Right ventricle myocardium superior (tissue), 1 donor: ENCODE data around the gene RPH3AL. TPM values are rescaled to one million over a fixed set of nuclear protein-coding genes. Genes with fewer than 3 reads are reported as not detected.
A peak's percentile ranks its signal among the peaks of the same experiment; 100 is the strongest.

ENCODE experiments used
- ATAC-seq: fragments of 200-7000 bp; cut with Tn5 transposase; one replicate; pipeline ENCODE4 v1.9.1; 2020; ENCODE audit warnings: mild to moderate bottlenecking; ENCODE audit not compliant: poor library complexity
- DNase-seq: peaks from one replicate; pipeline ENCODE4 v3.0.0-alpha.2; 2020
- intact Hi-C: fragments of 100-400 bp; cut with DNase I; formaldehyde crosslinking; loops from one replicate; pipeline ENCODE4 v1.11.2; 2022
- total RNA-seq: library from RNA; stranded (reverse); fragmentation: NEBNext Ultra II Directional; extraction: Animal tissue kit (Norgen Biotek cat#: 25700); gene quantifications from one replicate; pipeline ENCODE4 v1.2.1, GENCODE V29; 2021
- donor health status: DM: no; HTN: yes; CAD: no; lungs with severe emphysema.

RPH3AL gene
- total RNA-seq, 1 donor from 2014 or later, result 4.6 TPM

DNA sequence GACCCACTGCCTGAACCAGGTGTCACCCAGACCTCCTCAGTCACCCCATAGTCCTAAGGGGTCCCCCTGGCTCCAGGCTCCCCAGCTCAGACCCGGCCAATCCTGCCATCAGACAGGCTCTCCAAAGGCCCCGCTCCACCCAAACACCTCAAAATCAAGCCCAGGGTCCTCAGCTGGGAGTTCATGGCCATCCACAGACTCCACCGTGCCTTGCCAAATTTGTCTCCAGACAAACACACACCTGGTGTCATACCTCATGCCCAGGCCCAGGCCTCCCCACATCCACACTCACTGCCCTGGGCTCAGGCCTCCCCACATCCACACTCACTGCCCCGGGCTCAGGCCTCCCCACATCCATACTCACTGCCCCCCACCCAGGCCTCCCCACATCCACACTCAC, 12.5 kb downstream of the RPH3AL start:
- intact Hi-C loops, result no loop called here
- ATAC-seq (no peak), DNase-seq (no peak)

DNA sequence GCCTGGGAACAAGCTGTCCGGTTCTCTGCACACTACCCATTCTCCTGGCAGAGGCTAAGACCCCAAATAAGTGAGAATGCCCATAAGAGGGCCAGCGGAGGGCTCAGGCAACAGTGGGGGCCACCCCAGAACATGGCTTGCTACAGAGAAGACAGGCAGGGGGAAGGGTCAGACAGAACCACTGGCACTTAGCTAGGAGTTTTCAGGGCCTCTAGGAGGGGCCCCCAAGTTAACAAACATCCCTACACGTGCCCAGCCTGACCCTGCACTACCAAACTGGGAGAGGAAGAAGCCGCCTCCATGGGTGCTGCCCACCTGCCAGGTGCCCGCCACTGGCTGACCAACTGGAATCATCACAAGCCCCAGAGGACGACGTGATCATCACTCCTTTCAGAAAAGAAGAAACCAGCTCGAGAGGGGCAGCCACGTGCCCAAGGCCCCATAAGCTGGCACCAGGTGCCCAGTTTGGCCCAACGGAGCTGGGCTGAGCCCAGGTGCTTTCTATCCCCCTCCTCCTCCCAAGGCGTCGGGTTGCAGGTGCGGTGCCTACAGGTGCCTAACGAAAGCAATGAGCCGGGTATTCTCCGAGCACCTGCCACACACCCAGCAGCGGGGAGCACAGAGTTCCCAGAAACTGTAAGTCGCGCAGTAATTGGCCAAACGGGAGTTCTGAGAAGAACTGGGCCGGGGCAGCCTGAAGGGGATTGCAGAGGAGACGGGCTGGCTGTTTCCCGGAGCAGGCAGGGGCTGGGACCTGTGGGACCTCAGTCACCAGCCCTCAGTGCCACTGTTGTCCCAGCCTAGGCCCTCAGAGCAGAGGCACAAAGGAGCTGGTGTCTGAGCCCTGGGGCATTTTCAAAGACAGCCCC, 13.2 kb downstream of the RPH3AL start:
- ATAC-seq, result no peak
- intact Hi-C loops, result no loop called here
- DNase-seq, result no peak

DNA sequence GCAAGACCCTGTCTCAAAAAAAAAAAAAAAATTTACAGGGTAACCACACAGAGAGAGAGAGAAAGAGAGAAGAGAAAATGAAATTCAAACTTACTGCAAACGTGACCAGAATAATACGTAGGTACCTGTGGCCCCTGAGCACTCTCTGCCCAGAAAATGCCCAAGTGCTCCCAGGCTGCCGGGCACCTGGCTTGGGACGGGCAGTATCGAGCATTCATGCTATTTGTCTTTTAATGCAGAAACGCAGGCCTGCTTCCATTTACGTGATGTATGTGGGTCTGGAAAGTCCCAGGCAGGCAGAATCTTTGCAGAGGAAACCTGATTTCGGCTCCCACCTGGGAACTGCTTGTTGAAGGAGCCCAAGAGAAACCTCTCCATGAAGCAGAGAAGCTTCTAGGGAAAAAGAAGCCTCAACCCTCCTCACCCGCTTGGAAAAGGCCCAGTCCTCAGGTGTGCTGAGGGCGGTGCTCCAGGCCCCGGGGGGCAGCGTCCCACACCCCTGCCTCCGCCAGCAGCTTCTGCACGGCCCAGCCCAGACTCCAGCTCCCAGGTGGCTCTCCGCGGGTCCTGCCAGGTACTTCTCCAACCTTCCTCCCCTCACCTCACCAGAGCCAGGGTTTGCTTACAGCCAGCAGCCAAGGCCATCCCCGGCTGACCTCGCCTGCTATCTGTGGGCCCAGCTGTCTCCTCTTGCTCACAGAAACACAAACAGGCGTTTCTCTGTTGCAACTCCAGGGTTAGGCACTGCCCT, 14.0 kb downstream of the RPH3AL start:
- peak; percentile 21 for ATAC-seq
- intact Hi-C loops, result no loop called here
- DNase-seq, result no peak

DNA sequence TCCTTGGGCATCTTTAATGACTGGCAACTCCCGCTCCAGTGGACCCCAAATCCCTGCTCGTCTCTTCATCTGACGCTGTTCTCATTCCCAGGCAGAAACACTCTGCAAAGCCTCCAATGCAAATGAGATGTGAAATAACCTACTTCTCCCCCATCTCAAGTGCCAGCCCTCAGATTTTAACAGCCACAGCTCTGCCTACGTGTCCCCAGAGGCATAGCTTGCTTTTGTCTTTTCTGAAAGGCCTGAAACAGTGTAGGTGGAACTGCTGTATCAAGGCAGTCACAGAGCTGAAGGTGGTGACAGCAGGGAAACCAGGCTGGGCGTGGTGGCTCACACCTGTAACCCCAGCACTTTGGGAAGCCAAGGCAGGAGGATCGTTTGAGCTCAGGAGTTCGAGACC, 14.7 kb downstream of the RPH3AL start:
- ATAC-seq, result no peak
- no peak for DNase-seq
- intact Hi-C loops, result no loop called here

DNA sequence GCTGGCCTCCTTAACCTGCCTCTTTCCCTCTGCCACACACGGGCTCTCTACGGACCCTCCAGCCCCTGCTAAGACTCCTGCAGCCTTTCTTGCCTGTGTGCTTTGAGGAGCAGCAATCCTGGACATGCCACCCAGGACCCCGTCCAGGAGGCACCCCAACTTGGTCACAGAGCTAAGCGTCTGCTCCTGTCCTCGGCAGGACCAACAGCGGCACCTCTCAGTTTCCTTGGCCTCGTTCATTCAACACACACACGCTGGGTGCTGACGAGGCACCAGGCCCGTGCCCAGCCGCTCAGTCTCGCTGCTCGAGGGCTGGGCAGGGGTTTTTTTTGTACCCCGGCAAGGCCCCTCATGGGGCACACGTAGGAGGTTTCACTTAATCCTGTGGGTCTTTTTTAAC, 15.2 kb downstream of the RPH3AL start:
- no peak for ATAC-seq
- intact Hi-C loops, result no loop called here
- no peak for DNase-seq

DNA sequence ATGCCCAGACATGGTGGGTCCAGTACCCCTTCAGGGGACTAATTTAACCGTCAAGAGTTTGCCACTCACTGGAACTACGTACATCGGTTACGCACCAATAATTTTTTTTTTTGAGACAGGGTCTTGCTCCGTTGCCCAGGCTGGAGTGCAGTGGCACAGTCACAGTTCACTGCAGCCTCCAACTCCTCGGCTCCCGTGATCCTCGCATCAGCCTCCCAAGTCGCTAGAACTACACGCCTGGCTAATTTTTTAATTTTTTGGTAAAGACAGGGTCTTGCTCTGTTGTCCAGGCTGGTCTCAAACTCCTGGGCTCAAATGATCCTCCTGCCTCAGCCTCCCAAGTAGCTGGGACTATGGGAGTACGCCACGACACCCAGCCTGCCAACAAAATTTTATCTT, 15.6 kb downstream of the RPH3AL start:
- intact Hi-C loops, result no loop called here
- DNase-seq (no peak), ATAC-seq (no peak)

DNA sequence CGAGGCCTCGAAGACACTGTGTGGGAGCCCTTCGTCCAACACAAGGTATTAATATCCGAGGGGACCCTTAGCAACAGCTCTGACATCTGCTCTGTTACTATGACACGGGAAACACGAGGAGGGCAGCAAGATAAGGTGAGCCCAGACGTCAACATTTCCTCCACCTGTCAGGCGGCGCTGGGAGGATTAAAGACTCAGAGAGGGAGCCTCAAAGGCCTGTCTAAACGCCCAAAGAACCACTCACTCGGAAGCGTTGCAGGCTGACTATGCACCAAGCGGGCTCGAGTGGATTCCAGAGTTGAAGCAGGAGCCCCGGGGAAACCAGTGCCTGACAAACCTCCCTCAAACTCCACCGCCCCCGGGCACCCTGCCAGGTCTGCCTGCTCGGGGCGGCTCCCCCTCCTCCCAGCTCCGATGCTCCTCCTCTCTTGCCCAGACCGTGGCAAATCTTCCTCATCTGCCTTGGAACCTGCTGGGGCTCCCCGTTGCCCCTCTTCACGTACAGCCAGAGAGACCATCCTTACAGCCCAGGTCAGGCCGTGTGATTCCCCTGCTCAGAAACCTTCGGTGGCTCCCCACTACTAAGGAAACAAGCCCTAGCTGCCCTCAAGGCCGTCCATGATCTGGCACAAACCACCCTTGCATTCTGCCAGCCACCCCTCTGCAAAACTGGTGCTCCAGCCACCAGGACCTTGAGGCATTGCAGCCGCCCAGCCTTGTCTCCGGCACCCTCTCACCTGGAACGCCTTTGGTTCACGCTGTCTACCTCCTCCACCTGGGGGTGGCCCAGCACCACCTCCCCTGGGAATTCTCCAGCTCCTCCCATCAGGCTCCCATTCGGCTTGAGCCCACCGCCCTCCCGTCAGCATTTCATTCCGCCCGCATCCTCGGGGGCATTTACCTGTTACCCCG, 16.2 kb downstream of the RPH3AL start:
- peak; percentile 79 for DNase-seq
- intact Hi-C loops, result no loop called here

DNA sequence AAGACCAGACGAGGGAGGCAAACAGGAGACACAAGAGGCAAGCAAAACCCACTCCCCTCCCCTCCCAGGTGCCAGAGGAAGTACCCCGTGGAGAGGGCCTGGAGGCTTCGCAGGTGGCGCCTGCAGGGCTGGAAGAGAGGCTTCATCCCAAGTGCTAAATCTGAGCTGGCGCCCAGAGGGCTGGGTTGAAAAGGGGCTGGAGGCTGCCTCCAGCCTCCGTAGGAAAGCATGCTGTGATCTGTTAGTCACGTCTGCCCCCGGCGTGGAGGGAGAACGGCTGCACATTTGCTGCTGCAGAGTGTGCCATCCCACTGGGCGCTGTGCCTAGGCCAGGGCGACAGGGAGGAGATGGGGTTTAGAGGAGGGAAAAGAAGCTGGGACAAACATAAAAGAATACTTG, 16.9 kb downstream of the RPH3AL start:
- no peak for ATAC-seq
- no peak for DNase-seq
- intact Hi-C loops, result no loop called here

More for the DNA sequence above, 16.2 kb downstream of the RPH3AL start:
- no peak for ATAC-seq

DNA sequence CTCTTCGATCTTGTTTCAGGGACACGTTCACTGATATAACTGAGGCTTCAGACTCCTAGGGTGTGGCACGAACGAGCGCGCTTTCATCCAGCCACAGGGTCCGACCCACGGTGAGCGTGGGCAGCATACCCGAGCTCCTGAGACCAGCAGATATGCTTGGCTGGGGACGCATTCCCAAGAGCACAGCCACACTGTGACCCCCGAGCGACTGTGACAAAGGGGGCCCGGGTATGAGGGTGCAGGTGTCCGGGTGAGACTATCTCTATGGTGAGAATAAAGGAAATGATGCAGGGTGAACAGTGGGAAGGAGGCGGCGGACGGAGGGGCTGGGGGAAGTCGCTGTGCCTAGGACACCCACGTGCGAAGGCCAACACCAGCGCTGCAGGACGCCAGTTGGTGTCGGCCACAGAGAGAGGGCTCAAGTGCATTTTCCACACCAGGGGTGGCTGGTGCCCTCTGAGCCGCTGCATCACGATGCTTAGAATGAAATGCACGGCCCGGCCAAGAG, 17.6 kb downstream of the RPH3AL start:
- no peak for DNase-seq
- ATAC-seq, result no peak
- intact Hi-C loops, result no loop called here

DNA sequence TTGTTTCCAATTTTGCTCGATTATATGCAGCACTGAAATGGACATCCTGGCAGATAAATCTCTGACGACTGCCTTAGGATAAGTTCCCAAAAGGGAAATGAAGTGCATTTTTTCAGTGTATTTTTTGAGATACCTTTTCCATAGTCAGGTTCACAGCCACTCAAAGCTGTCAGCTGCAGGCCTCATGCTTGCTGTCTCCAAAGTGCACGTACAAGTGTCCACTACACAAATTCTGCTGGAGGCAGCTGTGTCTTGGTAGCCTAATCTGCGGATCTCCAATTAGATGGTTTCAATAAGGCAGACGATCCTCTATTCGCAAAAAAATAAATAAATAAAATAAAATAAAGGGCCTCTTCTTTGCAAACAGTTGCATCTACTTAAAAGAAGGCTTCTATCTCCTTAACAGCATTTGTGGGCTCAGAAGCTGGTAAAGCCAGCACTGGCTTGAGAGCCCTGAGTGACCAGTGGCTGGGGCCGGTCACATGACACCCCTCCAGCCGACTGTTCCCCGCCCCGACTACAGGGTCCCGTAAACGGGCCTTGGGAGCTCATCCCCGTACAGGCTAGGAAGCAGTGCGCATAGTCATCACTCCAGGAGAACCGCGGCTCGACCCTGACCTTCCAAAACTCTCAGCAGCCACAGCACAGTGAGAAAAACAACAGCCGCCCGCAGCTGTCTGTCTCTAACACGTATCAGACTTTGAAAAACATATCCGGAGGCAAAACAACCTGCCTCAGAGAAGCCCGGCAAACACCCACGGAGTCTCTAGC, 18.8 kb downstream of the RPH3AL start:
- intact Hi-C loops, result no loop called here

DNA sequence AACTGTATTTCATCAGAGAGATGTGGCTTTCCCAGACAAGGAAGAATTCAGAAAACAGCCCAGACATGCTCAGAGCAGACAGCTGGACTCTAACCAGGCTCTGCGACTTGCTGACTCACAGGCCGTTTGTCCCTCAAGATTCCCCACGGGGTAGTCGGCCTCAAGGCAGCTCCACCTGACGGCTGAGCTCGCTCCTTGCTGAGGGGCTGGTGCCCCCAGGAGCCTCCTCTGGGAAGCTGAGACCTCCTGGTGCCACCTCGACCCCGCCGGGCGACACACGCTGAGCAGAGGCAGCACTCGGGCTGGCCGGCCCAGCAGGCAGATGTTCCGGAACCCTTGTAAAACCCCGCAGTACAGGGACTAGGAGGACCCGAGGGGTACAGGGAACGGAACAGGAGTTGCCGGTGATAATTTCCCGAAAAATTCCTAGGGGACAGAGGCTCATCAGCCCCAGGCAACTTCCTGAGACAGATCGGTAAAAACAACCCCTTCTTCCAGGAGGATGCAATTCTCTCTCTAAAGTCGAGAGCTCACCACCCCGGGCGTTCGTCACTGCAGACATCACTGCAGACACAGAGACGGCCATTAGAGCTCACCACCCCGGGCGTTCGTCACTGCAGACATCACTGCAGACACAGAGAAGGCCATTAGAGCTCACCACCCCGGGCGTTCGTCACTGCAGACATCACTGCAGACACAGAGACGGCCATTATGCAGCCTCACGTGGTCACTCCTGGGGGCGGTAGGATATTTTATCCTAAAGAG, 19.9 kb downstream of the RPH3AL start:
- intact Hi-C loops, result no loop called here
- DNase-seq, result peak; percentile 58
- ATAC-seq, result peak; percentile 52

More for the DNA sequence above, 18.8 kb downstream of the RPH3AL start:
- DNase-seq (peak; percentile 87), ATAC-seq (peak; percentile 84)

DNA sequence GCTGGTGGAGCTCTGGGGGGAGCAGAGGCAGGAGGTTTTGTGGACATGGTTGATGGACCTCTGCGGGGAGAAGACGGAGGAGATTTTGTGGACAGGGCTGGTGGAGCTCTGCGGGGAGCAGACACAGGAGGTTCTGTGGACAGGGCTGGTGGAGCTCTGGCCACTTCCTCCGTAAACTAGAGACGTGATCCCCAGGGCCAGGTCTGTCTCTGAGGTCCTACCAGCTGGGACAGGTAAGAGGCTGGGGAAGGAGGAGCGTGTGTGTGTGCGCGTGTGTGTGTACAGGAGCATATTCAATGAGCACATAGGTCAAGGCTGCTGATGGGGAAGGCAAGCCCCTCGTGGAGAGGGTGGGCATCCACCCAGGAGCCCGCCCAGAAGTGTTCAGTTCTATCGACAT, 20.6 kb downstream of the RPH3AL start:
- ATAC-seq, result peak; percentile 3
- no peak for DNase-seq
- intact Hi-C loops, result no loop called here

DNA sequence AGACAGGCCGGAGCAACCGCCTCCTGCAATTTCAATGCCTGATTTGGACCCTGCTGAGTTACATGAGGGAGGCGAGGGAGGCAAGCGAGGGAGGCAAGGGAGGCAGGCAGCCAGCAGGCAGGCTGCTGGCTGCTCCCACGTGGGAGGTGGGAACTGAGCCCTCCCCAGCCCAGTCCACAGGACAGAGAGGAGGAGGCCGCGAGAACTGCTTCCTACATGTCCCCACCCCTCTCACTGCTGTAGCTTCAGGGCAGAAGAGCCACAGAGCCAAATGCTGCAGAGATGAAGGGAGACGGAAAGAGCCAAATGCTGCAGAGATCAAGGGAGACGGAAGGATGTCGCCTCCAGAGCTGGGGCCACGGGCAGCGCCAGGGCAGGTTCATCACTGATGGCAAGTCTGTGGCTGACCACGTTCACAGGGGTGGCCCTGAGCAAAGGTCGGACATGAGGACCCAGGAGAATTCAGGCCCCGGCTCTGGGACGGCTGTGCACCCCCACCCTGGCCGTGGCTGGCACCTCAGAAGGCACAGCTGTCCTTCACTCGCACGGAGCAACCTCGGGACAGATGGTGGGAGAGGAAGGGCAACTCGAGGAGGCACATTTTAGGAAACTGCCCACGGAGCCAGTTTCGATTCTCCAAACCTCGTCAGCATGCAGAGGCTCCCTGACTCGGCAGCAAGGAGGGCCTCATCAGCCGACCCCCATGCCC, 21.5 kb downstream of the RPH3AL start:
- peak; percentile 87 for DNase-seq
- intact Hi-C loops, result no loop called here

DNA sequence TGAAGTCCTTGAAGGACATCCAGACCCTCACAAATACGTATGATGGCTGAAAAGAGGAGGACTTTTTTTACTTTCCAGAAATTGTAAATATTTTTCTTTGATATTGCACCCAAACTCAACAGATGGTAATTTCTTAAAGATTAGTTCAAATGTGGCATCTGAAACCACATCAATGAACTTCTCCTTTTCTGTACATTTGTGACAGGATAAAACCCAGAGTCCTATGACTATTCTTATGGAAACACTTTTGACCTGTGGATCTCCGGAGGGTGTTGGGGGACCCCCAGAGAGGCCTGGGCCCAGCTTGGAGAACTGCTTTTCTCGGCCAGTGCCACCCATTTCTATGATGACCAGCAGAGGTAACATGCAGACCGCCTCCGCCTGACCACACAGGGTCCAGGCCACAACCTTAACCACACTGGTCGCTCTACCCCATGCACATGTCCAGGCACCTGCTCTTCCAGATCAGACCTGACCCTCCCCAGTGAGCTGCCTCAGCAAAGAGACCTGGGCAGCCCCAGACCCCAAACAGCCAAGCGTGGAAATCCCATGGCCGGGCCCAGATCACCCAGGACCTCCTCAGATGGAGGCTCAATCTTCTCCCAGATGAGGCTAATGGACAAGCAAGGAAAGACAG, 22.7 kb downstream of the RPH3AL start:
- ATAC-seq (no peak), DNase-seq (no peak)
- intact Hi-C loops, result no loop called here

More for the DNA sequence above, 21.5 kb downstream of the RPH3AL start:
- peak; percentile 75 for ATAC-seq

DNA sequence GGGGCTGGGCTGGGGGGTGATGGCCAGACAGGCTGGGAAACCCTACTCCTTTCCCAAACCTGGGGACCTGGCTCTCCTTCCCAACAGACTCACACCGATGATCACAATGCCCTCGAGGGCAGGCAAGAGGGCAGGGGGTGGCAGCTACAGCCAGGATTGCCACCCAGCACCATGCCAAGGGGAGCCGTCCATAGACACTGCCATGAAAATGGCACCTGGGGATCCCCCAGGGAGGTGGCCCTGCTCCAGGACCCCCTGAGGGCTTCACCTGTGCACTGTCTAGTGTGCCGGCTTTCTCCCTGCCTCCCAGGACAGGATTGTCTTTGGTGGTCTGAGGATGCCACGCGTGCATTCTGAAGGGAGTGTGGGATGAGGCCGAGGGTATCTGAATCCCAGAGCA, 24.6 kb downstream of the RPH3AL start:
- no peak for ATAC-seq

DNA sequence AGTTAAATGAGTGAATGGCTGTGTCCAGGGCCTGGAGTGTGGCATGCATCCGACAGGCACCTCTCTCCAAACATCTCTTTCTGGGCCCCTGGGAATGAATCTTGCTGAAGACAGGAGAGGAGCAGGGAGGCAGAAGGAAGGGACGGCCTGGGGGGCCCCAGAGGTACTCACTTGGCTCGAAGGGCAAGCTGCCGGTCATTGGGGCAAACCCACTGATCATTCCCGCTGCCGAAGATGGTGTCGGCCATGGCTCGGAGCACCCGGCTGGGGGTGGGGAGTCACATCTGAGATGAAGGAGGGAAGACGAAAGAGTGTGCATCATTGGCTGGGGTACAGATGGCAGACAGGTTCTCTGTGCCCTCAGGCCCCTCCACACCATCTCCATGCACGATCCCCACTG, 25.3 kb downstream of the RPH3AL start:
- DNase-seq (no peak), ATAC-seq (no peak)
- intact Hi-C loops, result no loop called here

More for the DNA sequence above, 24.6 kb downstream of the RPH3AL start:
- intact Hi-C loops, result no loop called here
- no peak for DNase-seq
